ENCODE results near the gene PDZD11.
"Not testable (repeated sequence)": the region's sequence is repeated elsewhere in the genome, so short reads cannot be mapped to it uniquely, and the experiment has no call there.

Gene PDZD11

DNA sequence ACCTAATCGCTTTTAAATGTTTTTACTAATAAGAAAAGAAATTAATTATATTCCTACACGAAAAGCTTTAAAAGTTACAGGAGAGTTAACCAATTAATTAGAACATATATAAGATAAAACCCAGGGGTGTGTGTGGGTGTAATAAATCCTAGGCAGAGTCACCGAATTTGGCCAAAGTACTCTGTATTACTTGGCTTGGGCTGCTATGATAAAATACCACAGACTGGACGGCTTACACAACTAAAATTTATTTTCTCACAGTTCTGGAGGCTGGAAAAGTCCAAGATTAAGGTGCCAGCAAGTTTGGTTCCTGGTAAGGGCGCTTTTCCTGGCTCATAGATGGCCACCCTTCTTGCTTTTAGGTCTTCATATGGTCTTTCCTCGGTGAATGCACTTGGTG, 44.8 kb downstream of the PDZD11 start:
- CTCF ChIA-PET = no interaction called here
- WGBS (ENCODE audit: insufficient coverage) = 85% methylated on average over 3 of the region's 6 CpGs
- POLR2A ChIA-PET = no interaction called here

GRCh38 chrX:70243601-70244000, 46.1 kb downstream of the PDZD11 start:
- DNase-seq, CTCF ChIA-PET: not testable (repeated sequence)

More for the DNA sequence above, 44.8 kb downstream of the PDZD11 start:
- no peaks in the 10 kb centered on the region for H3K9me3 ChIP-seq (ENCODE audit: control extremely low read depth in 1 of 5, control insufficient read depth in 4 of 5, insufficient read depth in 2 of 5, low read depth in 1 of 5, low read length in 4 of 5)
- no peak overlapping the region for H3K27ac ChIP-seq (ENCODE audit: insufficient read depth in 1 of 2, low read depth in 1 of 2, low read length in 2 of 2, poor library complexity in 1 of 2, severe bottlenecking in 2 of 2)
- no peaks in the 10 kb centered on the region for H3K27me3 ChIP-seq (replicated peaks in 2 of 5; ENCODE audit: control insufficient read depth in 4 of 5, insufficient read depth in 5 of 5, low read length in 4 of 5)
- no peak for DNase-seq
- H3K4me1 ChIP-seq (ENCODE audit: control extremely low read depth in 1 of 4, control insufficient read depth in 4 of 4, insufficient read depth in 4 of 4, low read length in 3 of 4) = no peaks in the 10 kb centered on the region
- no peak overlapping the region for H3K4me3 ChIP-seq (ENCODE audit: control insufficient read depth in 1 of 7, extremely low read depth in 1 of 7, insufficient read depth in 4 of 7, low read depth in 2 of 7, low read length in 6 of 7)
- no peaks in the 10 kb centered on the region for H3K36me3 ChIP-seq (ENCODE audit: control insufficient read depth in 4 of 4, insufficient read depth in 4 of 4, low read length in 3 of 4)

GRCh38 chrX:70241501-70241900, 48.2 kb downstream of the PDZD11 start:
- Histone ChIP-seq H3K27ac (ENCODE audit: insufficient read depth in 1 of 2, low read depth in 1 of 2, low read length in 2 of 2, poor library complexity in 1 of 2, severe bottlenecking in 2 of 2) (no peak overlapping the region), H3K4me1 (ENCODE audit: control extremely low read depth in 1 of 4, control insufficient read depth in 4 of 4, insufficient read depth in 4 of 4, low read length in 3 of 4) (no peaks in the 10 kb centered on the region), H3K27me3 (replicated peaks in 2 of 5; ENCODE audit: control insufficient read depth in 4 of 5, insufficient read depth in 5 of 5, low read length in 4 of 5) (no peaks in the 10 kb centered on the region), H3K36me3 (ENCODE audit: control insufficient read depth in 4 of 4, insufficient read depth in 4 of 4, low read length in 3 of 4) (no peaks in the 10 kb centered on the region), H3K9me3 (ENCODE audit: control extremely low read depth in 1 of 5, control insufficient read depth in 4 of 5, insufficient read depth in 2 of 5, low read depth in 1 of 5, low read length in 4 of 5) (no peaks in the 10 kb centered on the region), H3K4me3 (ENCODE audit: control insufficient read depth in 1 of 7, extremely low read depth in 1 of 7, insufficient read depth in 4 of 7, low read depth in 2 of 7, low read length in 6 of 7) (no peak overlapping the region)
- CTCF ChIA-PET = no interaction called here
- POLR2A ChIA-PET = no interaction called here
- no peak for DNase-seq
- 80% methylated on average over 2 of the region's 2 CpGs for WGBS (ENCODE audit: insufficient coverage)

More at GRCh38 chrX:70243601-70244000, 46.1 kb downstream of the PDZD11 start:
- H3K36me3 ChIP-seq (ENCODE audit: control insufficient read depth in 4 of 4, insufficient read depth in 4 of 4, low read length in 3 of 4); H3K9me3 ChIP-seq (ENCODE audit: control extremely low read depth in 1 of 5, control insufficient read depth in 4 of 5, insufficient read depth in 2 of 5, low read depth in 1 of 5, low read length in 4 of 5); H3K4me3 ChIP-seq (ENCODE audit: control insufficient read depth in 1 of 7, extremely low read depth in 1 of 7, insufficient read depth in 4 of 7, low read depth in 2 of 7, low read length in 6 of 7); H3K4me1 ChIP-seq (ENCODE audit: control extremely low read depth in 1 of 4, control insufficient read depth in 4 of 4, insufficient read depth in 4 of 4, low read length in 3 of 4); H3K27me3 ChIP-seq (replicated peaks in 2 of 5; ENCODE audit: control insufficient read depth in 4 of 5, insufficient read depth in 5 of 5, low read length in 4 of 5); POLR2A ChIA-PET; H3K27ac ChIP-seq (ENCODE audit: insufficient read depth in 1 of 2, low read depth in 1 of 2, low read length in 2 of 2, poor library complexity in 1 of 2, severe bottlenecking in 2 of 2): not testable (repeated sequence)
- WGBS (ENCODE audit: insufficient coverage) = 82% methylated on average over 2 of the region's 5 CpGs

- no peak overlapping the region for H3K27ac ChIP-seq (ENCODE audit: insufficient read depth in 1 of 2, low read depth in 1 of 2, low read length in 2 of 2, poor library complexity in 1 of 2, severe bottlenecking in 2 of 2)
- POLR2A ChIA-PET = no interaction called here
- peak in 1 of 3 donors; percentile 1 for DNase-seq
- CTCF ChIA-PET = no interaction called here
- no peaks in the 10 kb centered on the region for H3K36me3 ChIP-seq (ENCODE audit: control insufficient read depth in 4 of 4, insufficient read depth in 4 of 4, low read length in 3 of 4)
- H3K4me1 ChIP-seq (ENCODE audit: control extremely low read depth in 1 of 4, control insufficient read depth in 4 of 4, insufficient read depth in 4 of 4, low read length in 3 of 4) = no peaks in the 10 kb centered on the region
- 80% methylated on average over 1 of the region's 1 CpG for WGBS (ENCODE audit: insufficient coverage)
- no peaks in the 10 kb centered on the region for H3K9me3 ChIP-seq (ENCODE audit: control extremely low read depth in 1 of 5, control insufficient read depth in 4 of 5, insufficient read depth in 2 of 5, low read depth in 1 of 5, low read length in 4 of 5)
- no peak overlapping the region for H3K4me3 ChIP-seq (ENCODE audit: control insufficient read depth in 1 of 7, extremely low read depth in 1 of 7, insufficient read depth in 4 of 7, low read depth in 2 of 7, low read length in 6 of 7)
- no peaks in the 10 kb centered on the region for H3K27me3 ChIP-seq (replicated peaks in 2 of 5; ENCODE audit: control insufficient read depth in 4 of 5, insufficient read depth in 5 of 5, low read length in 4 of 5)
Observed at GRCh38 chrX:70240751-70241150, 49.0 kb downstream of the PDZD11 start.
